LoVo (cell line): ENCODE measurements around the gene PMM2.
"Not testable (repeated sequence)": the region's sequence is repeated elsewhere in the genome, so short reads cannot be mapped to it uniquely, and the experiment has no call there.

Experiments used
- DNase-seq: peaks from one replicate; pipeline ENCODE4 v3.0.0-alpha.2; 2016; ENCODE audit warnings: low spot score

PMM2 gene

DNA sequence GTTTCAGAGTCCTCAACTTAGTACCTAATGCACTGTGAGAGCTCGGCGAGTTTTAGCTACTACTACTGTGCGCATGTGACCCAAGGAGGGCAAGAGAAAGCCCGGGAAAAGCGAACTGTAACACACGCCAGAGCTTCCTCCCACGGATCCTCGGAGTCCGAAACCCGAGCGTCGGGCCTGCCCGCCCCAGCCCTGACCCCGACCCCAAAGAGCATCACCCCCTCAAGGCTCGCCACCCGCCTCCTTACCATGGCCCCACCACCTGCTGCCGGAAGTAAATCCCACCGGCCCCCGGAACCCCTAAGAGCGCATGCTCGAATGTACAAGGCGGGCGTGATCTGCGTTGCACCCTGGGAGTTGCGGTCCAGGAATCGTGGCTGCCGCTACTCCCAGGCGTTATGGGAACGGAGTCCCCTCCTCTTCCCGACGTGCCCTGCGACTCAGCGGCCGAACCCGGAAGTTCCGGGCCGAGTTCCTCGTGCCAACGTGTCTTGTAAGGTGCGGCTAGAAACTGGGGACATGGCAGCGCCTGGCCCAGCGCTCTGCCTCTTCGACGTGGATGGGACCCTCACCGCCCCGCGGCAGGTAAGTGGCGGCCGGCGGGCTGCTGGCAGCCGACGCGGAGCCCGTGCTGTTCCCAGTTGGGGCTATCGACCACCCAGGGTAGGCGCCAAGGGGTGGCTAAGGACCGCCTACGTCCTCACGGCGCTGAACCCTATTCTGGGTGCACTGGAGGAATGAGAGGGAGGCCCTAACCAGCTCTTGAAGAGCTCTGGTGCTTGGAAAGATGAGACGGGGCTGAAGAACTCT, at the start of gene PMM2, which contains the start of gene TMEM186:
Gene PMM2 (plus strand): TSS at position 476 of the 810 bp plus-strand sequence. CDS start 44 bp downstream, at position 520.
Gene TMEM186 (minus strand): TSS at position 276 of the 810 bp plus-strand sequence. CDS start 25 bp downstream, at position 251.
- DNase-seq: peak; percentile 96

DNA sequence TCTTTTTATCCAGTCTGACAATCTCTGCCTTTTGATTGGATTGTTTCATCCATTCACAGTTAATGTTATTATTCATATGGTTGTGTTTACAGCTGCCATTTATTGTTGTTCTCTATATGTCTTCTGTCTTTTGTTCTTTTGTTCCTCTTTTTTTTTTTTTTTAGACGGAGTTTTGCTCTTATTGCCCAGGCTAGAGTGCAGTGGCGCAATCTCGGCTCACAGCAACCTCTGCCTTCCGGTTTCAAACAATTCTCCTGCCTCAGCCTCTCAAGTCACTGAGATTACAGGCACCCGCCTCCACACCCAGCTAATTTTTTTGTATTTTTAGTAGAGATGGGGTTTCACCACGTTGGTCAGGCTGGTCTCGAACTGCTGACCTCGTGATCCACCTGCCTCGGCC, 48.7 kb upstream of the PMM2 start:
- DNase-seq: not testable (repeated sequence)

DNA sequence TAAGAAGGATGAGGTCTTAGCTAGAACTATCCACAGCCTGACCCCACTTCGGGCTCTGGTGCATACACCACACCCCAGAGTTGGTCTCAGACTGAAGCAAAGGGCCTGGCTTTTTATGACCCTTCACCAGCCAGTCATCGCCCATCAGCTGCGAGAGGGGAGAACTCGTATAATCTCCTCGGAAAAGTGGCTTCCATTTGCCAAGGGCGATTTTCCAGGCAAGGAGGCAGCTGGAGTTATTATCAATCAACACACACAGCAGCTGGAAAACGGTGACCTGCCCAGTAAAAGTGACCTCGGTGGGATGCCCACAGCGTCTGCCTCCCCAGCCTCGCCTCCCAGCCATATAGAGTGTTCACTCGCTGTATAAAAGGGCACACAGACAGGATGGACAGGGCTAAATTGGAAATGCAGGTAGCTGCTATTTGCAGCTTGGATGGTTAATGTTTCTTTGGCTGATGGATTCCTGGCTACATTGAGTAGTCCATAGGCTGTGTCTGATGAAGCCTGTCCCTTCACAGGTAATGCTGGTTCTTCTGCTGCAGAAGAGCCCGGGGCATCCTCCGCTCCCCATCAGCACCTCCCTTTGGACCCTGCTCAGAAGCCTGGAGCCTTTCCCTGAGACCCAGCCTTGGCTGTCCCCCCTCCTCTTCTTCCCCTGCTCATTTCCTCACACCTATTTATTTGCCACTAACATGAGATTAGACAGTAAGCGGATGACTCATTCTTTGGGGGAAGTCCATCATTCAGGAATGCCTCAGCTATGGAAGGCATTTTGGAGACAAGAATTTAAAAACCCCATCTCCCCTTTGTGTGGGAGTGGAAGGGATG, 45.9 kb upstream of the PMM2 start:
- peak; percentile 21 for DNase-seq

DNA sequence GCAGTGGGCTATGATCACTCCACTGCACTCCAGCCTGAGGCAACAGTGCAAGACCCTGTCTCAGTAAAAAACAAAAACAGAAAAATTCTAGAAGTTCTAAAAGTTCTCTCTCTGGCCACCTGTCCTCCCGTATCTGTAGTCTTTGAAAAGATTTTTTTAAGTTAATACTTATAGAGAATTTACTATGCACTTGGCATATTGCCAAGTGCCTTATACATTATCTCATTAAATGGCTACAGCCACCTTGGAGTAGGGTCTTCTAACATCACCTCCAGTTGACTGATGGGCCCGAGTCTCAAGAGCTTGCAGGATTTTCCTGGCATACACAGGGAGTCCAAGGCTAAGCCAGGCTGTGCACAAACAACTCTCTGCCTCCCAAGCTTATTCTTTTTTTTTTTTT, 44.9 kb upstream of the PMM2 start:
- no peak for DNase-seq

DNA sequence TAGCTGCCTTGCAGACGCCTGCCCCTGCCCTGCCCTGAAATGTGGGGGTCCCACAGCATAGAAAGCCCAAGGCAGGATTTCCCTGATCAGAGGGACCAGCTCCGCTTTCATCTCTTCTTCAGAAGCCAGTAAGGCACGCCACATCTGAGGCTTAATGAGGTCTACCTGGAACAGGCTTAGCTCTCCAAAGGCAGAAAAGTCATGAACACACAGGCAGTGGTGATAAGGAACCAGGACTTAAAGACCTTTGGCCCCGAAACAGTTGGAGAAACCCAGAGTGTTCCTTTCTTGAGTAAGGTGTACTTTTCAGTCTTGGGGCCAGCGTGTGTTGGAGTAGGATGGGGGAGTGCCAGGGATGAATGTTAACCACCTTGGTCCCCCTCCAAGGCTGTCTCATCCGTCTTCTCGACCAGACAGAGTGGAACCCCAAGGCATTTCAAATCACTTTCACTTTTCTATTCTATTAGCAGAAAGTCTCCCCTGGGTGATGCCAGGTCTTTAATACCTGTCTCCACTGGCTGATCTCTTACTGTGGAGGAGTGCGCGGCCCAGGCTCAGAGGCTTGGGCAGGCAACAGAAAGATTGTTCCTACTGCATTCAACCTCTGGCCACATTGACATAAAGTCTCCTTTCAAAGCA, 44.1 kb upstream of the PMM2 start:
- no peak for DNase-seq

DNA sequence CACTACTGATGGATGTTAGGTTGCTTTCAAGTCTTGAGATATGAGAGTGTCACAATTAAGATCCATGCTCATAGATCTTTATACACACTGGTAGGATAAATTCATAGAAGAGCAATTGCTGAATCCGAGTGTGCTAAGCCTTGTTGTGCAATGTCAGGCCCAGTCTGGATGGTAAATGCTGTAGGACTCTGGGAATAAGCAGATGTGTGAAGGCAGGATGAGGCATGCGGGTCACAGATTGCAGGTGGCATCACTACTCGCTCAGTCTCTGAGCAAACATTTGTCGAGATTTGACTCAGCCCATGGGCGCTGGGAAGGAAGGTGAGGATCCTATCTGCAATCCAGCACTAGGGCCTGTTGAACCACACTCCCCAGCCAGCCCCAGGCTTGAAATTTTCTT, 40.9 kb upstream of the PMM2 start:
- no peak for DNase-seq

DNA sequence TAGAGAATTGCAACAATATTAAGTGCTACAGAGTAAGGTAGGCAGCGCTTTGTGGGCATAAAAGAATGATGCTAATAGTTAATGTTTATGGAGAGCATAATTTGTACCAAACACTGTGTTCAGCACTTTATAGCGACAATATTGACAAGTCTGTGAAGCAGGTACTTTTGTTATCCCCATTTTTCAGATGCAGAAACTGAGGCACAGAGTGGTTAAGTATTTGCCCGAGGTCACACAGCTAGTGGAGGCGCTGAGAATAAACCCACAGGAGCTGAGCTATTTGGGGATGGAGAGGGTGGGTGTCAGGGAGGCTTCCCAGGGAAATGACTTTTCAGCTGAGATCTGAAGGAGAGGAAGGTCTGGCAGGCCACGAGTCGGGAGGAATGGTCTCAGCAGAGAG, 39.6 kb upstream of the PMM2 start:
- DNase-seq: no peak

DNA sequence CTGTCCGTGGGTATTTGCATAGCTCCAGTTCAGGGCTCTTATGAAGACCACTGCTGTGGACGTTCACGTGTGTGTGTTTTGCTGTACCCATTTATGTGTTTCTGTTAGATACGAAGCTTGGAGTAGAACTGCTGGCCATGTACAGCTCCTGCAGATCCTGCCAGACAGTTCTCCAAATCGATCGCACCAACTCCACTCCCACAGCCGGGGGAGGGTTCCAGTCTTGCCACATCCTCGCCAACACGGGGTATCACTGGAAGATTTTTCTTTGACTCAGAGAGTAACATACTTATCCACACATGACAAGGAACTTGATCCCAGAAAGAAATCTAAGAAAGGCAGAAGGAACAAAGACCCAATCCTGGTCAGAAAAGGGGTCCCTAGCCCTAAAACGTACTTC, 37.6 kb upstream of the PMM2 start:
- no peak for DNase-seq

DNA sequence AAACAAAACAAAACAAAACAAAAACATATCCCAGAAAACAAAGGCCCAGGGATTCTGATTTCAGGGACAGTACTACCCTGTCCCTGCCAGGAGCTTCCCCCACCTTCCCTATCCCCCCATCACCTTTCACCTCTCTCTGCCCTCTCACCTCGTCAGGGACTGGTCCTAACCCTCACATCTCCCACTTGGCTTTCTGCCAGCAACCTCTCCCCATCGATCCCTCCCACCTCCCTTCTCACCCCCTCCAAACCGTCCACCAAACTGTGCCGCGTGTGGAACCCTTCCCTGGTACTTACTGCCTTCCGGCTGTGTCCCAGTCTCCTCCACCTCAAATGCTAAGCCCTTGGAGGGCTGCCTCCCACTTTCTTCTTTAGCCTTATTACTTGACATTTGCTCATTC, 36.6 kb upstream of the PMM2 start:
- DNase-seq: no peak

DNA sequence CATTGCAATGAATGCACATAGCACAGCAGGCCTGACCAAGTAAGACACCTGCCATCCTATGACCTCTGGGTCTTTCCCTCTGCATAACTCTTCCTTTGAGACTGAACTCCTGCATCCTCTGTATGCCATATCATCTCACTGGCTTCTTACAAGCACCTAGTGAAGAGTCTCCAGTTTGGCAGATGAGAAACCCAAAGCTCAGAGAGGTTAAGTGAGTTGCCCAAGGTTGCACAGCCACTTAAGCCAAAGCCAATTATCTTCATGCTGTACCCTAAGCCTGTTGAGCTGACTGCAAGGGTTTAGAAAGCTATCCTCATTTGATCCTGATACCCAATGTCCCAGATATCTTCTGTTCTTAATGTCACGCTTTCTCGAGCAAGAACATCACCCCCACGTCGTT, 35.4 kb upstream of the PMM2 start:
- DNase-seq: no peak

DNA sequence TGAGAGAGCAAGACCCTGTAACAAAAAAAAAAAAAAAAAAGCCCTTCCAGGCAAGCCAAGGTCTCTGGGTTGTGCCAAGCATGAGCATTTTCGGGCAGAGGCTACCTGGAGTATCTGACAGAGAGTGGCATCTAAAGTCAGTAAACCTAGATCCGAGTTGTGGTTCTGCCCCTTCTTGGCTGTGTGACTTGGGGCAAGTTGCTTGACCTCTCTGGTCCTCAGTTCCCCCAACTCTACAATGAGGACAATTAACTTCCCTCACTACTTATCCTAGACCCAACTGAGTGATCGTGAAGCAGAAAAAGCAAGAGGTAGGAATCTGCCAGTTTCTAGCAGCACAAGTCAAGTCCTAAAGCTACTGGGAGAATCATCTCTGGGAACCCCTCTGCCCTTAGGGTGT, 34.6 kb upstream of the PMM2 start:
- no peak for DNase-seq

DNA sequence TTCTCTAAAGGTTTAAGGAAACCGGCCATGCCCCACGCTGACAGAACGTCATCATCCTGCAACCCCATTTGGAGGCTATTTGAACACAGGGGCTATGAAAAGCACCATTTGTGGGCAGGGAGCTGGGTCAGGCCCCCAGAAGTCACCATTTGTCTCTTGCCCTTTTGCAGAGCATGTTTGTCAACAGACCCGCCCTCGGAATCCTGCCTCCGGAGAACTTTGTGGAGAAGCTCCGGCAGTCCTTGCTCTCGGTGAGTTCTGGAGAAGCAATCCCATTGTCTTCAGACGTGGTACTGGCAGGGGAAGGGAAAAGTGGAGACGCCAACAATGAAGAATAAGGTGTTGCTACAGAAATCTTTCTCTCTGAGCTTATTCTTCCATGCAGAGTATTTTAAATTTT, 33.7 kb upstream of the PMM2 start:
- no peak for DNase-seq

DNA sequence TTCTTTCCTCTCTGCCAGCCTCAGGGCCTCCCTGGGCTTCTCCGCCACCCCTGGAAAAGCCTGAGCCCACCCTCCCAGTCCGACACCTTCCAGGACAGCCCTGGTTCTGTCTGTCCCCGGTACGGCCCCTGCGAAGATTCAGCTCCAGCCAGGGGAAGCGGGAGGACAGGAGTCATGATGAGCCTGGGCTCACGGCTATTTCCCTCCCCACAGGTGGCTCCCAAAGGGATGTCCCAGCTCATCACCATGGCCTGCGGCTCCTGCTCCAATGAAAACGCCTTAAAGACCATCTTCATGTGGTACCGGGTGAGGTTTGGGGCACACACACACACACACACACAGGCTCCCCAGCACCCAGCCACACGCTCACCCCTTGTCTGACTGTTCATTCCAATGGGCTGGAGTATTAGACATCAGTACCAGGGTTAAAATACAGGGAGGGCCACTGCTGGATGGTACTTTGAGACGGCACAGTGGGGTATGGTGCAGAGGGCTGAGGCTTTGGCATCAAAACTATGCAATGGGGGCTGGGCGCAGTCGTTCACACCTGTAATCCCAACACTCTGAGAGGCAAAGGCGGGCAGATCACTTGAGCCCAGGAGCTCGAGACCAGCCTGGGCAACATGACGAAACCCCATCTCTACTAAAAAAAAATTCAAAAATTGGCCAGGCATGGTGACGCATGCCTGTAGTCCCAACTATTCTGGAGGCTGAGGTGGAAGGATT, 33.0 kb upstream of the PMM2 start:
- DNase-seq: no peak

DNA sequence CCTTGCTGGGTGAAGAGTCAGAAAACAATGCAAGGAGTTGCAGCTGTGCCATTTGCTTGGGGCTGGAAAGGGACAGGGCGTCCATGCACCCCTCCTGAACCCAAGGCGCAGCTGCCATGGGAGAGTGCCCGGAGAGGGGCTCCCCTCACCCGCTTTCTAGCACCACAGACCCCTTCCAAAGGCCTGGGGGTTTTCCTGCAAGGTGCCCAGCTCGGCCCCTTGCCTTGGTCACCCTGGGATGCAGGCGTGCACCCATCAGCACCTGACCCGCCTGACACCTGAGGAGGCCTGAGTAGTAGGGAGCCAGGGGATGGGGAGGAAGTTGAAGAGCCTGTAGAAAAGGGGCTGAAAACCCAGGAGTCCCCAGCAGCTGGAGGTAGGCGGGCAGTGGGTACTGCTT, 30.5 kb upstream of the PMM2 start:
- no peak for DNase-seq

DNA sequence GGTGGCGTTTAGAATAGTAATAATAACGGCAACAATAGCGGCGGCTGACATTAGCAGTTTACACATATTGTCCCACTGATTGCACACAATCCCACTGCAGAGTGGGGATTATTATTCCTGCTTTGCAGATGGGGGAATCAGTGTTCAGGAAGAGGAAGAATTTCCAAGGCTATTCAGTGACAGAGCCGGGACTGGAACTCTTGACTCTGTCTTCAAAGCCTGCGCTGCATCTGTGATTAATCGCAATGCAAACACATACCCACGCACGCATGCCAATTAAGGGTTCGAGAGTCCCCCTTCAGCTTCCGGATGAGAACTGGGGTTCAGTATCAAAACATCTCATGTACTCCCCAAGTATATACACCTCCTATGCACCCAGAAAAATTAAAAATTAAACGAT, 29.4 kb upstream of the PMM2 start:
- no peak for DNase-seq

DNA sequence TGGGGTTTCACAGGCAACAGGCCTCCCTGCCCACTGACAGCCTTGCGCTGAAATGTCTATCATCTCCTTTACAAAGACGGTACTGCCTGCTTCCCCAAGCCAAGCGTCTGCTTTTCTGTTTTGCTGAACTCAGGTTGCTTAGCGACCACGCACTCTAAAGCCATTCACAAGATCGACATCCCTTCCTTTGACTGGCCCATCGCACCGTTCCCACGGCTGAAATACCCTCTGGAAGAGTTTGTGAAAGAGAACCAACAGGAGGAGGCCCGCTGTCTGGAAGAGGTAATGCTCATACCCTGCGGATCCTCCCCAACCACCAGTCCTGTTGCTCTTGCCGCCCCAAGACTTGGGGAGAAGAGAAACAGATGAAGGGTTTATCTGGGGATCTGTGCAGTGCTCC, 28.9 kb upstream of the PMM2 start:
- DNase-seq: no peak

DNA sequence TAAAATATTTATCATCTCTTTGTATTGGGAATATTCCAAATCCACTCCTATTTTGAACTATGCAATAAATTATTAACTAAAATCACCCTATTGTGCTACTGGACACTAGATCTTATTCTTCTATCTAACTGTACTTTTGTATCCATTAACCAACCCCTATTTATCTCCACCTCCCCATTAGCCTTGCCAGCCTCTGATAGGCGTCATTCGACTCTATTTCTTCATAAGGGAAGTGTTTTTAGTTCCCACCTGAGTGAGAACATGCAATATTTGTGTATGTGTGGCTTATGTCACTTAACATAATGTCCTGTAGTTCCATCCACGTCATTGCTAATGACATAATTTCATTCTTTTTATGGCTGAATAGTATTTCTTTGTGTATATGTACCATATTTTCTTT, 24.1 kb upstream of the PMM2 start:
- DNase-seq: no peak

DNA sequence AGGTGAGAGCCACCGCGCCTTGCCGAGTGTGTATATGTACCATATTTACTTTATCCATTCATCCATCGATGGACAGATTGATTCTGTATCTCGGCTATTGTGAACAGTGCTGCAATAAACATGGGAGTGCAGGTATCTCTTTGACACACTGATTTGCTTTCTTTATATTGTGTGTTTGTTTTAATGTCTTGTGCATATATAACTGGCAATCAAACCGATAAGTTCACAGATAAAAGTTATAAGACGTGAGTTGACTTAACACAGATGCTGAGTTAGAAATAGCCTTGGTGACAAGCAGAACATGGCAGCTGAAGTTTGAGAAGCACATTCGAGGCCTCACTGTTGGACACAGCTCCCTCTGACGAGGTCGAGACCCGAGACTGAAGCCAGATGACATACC, 23.4 kb upstream of the PMM2 start:
- no peak for DNase-seq

DNA sequence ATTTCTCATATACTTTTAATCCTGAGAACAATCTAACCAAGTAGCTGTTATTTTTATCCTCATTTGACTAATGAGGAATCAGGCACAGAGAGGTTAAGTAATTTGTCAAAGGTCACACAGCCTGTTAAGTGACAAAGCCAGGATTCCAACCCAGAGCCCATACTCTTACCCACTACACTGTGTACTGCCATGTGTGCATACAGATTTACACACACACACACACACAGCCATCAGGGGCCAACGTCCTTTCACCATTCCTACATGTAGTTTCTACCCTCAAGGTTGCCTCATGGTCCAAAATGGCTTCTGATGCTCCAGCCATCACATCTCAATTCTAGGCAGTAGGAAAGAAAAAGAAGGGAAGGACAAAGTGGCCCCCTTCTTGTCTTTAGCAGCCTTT, 22.3 kb upstream of the PMM2 start:
- no peak for DNase-seq

DNA sequence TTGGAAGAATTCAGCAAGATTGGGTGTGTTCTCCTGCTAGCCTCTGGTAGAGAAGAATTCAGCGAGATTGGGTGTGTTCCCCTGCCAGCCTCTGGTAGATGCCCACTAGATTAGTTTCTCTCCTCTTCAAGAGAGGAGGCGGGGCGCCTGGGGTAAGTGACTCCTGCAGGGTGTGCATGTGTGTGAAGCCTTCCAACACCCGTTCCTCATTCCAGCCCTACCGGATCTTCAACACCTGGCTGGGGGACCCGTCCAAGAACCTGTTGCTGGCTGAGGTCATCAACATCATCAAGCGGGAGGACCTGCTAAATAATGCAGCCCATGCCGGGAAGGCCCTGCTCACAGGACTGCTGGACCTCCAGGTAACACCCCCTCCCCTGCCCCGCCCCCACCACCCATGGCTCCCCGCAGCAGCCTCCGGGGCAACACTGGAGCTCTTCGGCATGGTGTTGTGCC, 21.5 kb upstream of the PMM2 start:
- peak; percentile 25 for DNase-seq

DNA sequence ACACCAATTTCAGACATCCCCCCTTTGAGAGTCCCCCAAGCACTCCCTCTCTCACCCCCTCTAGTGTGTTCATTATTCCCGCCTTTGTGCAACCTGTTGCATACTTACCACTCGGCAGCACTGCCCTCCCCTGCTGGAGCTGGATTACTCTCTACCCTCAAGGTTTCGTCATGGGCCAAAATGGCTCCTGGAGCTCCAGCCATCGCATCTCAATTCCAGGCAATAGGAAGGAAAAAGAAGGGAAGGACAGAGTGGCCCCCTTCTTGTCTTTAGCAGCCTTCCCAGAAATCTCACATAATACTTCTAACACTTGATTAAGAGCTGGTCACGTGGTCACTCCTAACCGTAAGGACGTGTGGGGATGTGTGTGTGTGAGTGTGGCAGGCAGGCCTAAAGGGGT, 20.4 kb upstream of the PMM2 start:
- no peak for DNase-seq

DNA sequence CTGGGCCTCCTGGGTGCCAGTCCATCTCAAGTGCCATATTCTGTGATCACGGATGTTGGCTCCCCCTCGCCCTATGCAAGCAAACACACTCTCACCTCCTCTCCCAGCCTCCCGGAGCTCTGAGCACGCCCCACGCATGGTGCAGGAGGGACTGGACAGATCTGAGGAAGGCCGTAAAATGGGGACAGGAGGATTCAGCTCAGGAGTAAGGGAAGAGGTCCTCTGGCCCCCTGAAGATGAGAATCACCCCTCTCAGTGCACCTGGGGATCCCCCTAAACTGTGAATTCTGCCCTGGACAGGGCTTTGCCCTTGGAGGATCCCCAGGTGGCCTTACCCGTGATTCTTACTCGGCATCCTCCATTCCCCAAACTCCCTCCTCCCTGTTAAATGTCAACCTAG, 15.8 kb upstream of the PMM2 start:
- no peak for DNase-seq
